Measurements from ENCODE around the gene FOXL2NB. TPM values are rescaled to one million over a fixed set of nuclear protein-coding genes. Genes with fewer than 3 reads are reported as not detected.

FOXL2NB gene
- polyA plus RNA-seq, 1 donor from 2014 or later = not detected

DNA sequence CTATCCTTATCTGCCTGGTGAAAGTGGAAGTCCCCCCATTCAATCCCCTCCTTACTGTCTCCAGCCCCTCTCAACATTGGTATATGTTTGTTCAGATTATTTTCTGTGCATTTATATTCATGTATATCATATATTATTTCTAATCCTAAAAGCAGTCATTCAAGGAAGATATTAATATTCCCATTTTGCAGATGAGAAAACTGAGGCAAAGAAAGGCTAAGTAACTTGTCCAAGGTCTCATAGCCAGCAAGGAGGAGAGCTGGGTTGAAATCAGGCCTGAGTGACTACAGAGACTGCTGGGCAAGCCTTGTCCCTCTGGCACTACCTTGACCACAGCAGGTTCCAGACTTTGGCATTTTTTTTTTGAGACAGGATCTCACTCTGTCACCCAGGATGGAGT, 29.0 kb downstream of the FOXL2NB start:
- TF ChIP-seq SMC3 (conservative IDR thresholded peaks at IDR 0.05; ENCODE audit: poor library complexity) (no peak), TAF1 (IDR thresholded peaks at IDR 0.05; ENCODE audit: low read depth) (no peak), CTCF (IDR thresholded peaks at IDR 0.05; ENCODE audit: poor library complexity, severe bottlenecking) (no peak), MXI1 (conservative IDR thresholded peaks at IDR 0.05; ENCODE audit: poor library complexity, severe bottlenecking) (no peak), EP300 (conservative IDR thresholded peaks at IDR 0.05; ENCODE audit: poor library complexity, severe bottlenecking) (no peak), RAD21 (conservative IDR thresholded peaks at IDR 0.05) (no peak), EZH2 (IDR thresholded peaks at IDR 0.05; ENCODE audit: borderline replicate concordance, insufficient read depth, low read length, poor library complexity, severe bottlenecking) (no peak), POLR2AphosphoS5 (IDR thresholded peaks at IDR 0.05) (no peak)
- TF ChIP-seq, protein P1, sequence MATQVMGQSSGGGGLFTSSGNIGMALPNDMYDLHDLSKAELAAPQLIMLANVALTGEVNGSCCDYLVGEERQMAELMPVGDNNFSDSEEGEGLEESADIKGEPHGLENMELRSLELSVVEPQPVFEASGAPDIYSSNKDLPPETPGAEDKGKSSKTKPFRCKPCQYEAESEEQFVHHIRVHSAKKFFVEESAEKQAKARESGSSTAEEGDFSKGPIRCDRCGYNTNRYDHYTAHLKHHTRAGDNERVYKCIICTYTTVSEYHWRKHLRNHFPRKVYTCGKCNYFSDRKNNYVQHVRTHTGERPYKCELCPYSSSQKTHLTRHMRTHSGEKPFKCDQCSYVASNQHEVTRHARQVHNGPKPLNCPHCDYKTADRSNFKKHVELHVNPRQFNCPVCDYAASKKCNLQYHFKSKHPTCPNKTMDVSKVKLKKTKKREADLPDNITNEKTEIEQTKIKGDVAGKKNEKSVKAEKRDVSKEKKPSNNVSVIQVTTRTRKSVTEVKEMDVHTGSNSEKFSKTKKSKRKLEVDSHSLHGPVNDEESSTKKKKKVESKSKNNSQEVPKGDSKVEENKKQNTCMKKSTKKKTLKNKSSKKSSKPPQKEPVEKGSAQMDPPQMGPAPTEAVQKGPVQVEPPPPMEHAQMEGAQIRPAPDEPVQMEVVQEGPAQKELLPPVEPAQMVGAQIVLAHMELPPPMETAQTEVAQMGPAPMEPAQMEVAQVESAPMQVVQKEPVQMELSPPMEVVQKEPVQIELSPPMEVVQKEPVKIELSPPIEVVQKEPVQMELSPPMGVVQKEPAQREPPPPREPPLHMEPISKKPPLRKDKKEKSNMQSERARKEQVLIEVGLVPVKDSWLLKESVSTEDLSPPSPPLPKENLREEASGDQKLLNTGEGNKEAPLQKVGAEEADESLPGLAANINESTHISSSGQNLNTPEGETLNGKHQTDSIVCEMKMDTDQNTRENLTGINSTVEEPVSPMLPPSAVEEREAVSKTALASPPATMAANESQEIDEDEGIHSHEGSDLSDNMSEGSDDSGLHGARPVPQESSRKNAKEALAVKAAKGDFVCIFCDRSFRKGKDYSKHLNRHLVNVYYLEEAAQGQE (IDR thresholded peaks at IDR 0.05; ENCODE audit: borderline replicate concordance) = no peak
- no peak overlapping the region for H2AFZ ChIP-seq (ENCODE audit: low read depth, low read length)
- H3K4me2 ChIP-seq (ENCODE audit: low read length) = no peak overlapping the region
- H4K20me1 ChIP-seq (ENCODE audit: insufficient read depth) = no peaks in the 10 kb centered on the region
- H3K9me2 ChIP-seq (ENCODE audit: insufficient read depth, low read length) = no peaks in the 10 kb centered on the region
- no peak overlapping the region for H3K27ac ChIP-seq (ENCODE audit: low read length)
- no peak overlapping the region for H3K4me3 ChIP-seq (ENCODE audit: low read length)
- H3F3A ChIP-seq (ENCODE audit: insufficient read depth, low read length, poor library complexity, severe bottlenecking) = no peaks in the 10 kb centered on the region
- no peaks in the 10 kb centered on the region for H3K79me2 ChIP-seq (replicated peaks; ENCODE audit: insufficient read depth, low read length)
- H3K9me3 ChIP-seq (ENCODE audit: low read length) = no peaks in the 10 kb centered on the region
- no peaks in the 10 kb centered on the region for H3K36me3 ChIP-seq (ENCODE audit: insufficient read depth, low read length)
- H3K9ac ChIP-seq (ENCODE audit: low read length) = no peak overlapping the region
- H3K27me3 ChIP-seq (ENCODE audit: insufficient read depth, low read depth, low read length) = no peaks in the 10 kb centered on the region

DNA sequence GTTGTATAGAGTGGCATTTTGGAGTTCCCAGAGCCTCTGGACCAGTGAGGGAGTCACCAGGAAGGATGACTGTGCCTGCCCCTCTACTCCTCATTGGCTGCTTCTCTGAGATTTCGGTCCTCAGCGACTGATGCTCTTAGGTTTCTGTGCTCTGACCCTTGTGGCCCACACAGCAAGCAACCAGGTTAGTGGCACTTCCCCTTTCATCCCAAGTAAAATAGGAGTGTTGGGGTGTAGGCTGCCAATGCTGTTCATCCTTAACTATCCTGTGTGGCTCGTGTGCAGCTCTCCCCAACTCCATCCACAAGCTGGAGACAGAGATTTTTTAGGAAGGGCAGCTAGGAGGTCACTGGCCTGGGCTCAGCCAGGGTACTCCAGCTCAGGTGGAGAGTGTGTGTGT, 37.8 kb downstream of the FOXL2NB start:
- Histone ChIP-seq H3K9me3 (ENCODE audit: low read length) (no peaks in the 10 kb centered on the region), H3K27ac (ENCODE audit: low read length) (no peak overlapping the region), H3K4me3 (ENCODE audit: low read length) (no peak overlapping the region), H3K27me3 (ENCODE audit: insufficient read depth, low read depth, low read length) (no peaks in the 10 kb centered on the region), H4K20me1 (ENCODE audit: insufficient read depth) (no peaks in the 10 kb centered on the region), H2AFZ (ENCODE audit: low read depth, low read length) (no peak overlapping the region), H3K9ac (ENCODE audit: low read length) (no peak overlapping the region), H3K4me2 (ENCODE audit: low read length) (no peak overlapping the region), H3K79me2 (replicated peaks; ENCODE audit: insufficient read depth, low read length) (no peaks in the 10 kb centered on the region), H3K9me2 (ENCODE audit: insufficient read depth, low read length) (no peaks in the 10 kb centered on the region), H3K36me3 (ENCODE audit: insufficient read depth, low read length) (no peaks in the 10 kb centered on the region), H3F3A (ENCODE audit: insufficient read depth, low read length, poor library complexity, severe bottlenecking) (no peaks in the 10 kb centered on the region)
- TF ChIP-seq, protein P1 (IDR thresholded peaks at IDR 0.05; ENCODE audit: borderline replicate concordance) = no peak

All from neural cell (in vitro differentiated cells).